Stimulated activated CD8-positive, alpha-beta memory T cell treated with anti-CD3 and anti-CD28 coated beads, Interleukin-7, amount 100 ng/mL, for 4 hours (primary cell): Measurements from ENCODE around the gene HIVEP3.
"Not testable (repeated sequence)": the region's sequence is repeated elsewhere in the genome, so short reads cannot be mapped to it uniquely, and the experiment has no call there.

ENCODE experiments used
- DNase-seq, 2 donors: peaks; one replicate each; pipeline ENCODE4 v3.0.0-alpha.2; 2020; ENCODE audit warnings: low read depth in 2 of 2

The HIVEP3 gene

DNA sequence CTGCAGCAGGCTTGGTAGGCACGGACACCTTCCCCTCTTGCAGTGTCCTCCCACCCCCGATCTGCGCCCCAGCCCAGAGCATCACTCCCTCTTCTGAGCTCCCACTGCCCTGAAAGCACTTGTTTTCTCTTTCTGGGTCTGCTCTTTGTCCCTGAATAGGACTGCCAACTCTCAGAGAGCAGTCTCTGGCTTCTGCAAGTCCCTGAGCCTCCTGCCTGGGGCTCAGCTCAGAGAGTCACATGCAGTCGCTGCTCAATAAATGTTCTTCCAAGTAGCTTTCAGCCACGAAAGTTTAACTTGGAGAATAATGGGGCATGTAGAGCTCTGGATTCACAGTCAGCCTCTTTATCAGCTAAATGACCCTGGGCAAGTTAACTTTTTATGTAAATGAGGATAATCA, 205.6 kb downstream of the HIVEP3 start:
- no peak for DNase-seq

DNA sequence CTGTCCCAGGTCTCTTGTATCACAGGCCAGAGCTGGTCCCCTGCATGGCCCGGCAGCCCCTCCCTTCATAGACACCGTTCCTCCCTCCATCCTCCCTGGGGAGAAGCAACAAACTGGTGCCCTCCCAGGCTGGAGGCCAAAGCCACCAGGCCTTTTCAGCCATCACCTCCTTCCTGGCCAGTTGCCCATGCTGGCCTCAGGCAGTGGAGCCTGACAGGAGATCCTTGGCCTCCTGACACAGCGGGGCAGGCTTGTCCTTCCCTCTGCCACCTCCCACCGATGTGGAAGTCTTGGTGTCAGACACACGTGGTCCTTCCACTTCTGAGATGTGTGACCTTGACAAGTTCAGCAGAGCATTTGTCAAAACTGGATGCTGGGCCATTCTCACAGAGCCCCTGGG, 206.0 kb downstream of the HIVEP3 start:
- DNase-seq, result no peak

- DNase-seq, result no peak
Observed at GRCh38 chr1:41712081-41712480, 206.6 kb downstream of the HIVEP3 start.

- DNase-seq, result no peak
Observed at GRCh38 chr1:41711581-41711980, 207.1 kb downstream of the HIVEP3 start.

DNA sequence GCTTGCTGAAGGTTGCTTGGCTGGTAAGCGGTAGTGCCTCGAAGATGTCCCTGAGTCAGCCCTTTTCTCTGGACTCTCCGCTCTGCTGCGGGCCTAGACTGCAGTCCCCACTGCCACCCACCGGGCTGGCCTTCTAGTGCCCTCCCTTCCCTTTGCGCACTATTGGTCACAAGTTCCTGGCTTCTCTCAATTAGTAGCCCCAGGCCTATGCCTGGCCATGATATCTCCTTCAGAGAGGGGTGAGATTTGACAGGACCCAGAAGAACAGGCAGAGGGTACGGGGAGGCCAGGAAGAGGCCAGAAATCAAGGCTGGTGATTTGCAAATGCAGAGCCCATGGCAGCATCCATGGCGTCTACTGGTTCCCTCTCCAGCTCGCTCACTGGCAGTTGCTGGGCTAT, 207.7 kb downstream of the HIVEP3 start:
- no peak for DNase-seq

DNA sequence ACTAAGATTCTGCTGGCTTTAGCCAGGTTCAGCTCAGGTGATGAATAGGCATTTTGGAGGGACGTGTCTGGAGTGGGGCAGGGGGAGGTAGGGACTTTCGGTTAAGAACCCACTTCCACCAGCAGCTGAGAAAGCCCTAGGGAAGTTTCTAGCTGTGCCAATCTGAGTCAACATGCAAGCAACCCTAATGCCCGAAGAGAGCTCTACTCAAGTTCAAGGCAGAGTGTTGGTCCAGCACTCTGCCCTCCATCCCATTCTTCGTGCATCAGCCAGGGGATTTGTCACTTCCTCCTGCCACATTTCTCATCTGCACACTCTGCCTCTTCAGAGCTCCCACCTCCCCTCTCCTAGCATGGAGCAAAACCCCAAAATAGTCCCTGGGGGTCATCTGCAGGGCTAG, 208.8 kb downstream of the HIVEP3 start:
- no peak for DNase-seq

DNA sequence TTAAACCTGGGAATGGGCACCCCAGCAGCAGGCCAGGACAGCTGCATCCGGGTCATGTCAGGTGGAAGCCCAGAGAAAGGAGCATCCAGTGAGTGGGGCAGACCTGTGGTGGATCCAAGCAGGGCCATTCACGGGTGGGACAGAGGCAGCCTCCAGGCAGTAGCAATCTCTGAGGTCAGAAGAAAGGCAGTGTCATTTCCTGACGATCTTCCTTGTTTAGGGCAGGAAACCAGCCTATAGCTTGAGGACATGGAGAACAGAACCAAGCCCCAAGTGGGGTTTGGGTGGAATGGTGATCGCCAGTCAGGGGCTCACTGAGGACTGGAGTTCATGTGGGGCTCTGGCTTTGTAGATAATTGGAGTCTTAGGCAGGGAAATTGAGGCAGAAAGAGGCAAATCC, 209.4 kb downstream of the HIVEP3 start:
- no peak for DNase-seq

- no peak for DNase-seq
Observed at GRCh38 chr1:41708332-41708731, 210.4 kb downstream of the HIVEP3 start.

DNA sequence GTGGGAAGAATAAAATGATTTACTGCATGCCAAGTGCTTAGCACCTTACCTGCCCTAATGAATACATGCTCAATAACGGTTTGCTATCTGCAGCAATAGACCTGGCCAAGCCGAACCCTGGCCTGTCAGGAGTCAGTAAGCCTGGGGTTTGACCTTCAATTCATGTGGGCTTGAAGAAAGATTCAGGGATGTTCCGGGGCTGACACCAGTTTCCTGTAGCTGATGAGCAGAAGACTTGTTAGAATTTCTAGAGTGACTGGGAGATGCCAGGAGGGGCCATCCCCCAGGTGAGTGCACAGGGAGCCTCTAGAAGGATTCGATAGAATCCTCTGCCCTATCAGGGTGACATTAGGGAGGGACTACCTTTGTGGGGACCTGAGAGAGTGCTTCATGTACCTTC, 210.9 kb downstream of the HIVEP3 start:
- DNase-seq, result no peak

DNA sequence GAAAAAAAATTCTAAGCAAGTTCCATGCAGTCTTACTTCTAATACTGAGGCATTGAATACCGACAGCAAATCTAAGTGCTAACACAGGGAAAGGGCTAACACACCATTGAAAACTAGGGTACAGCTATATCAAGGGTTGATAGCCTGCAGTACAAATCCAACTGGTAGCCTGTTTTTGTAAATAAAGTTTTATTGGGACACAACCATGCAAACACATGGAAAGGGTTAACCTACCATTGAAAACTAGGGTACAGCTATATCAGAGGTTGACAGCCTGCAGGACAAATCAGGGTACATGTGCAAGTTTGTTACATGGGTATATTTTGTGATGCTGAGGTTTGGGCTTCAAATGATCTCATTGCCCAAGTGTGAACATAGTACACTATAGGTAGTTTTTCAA, 212.9 kb downstream of the HIVEP3 start:
- DNase-seq, result no peak

GRCh38 chr1:41704196-41704595, 214.5 kb downstream of the HIVEP3 start:
- DNase-seq, result no peak

DNA sequence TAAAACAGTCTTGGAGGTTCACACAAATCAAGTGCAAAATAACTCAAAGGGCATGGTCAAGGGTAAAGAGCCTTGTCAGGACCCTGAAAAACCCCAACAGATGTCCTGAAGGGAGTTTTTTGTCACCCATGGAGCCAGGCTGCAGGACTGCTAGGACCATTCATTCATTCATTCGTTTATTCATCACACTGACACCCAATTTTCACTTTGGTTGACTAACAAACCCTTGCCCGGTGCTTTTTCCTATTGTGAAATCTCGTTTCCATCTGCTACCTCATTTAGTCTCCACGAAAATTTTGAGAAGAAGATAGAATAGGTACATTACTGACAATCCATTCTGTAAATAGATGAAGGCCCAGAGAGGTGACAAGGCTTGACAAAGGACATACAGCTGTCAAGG, 216.0 kb downstream of the HIVEP3 start:
- DNase-seq, result no peak

- no peak for DNase-seq
Observed at GRCh38 chr1:41700986-41701535, 217.7 kb downstream of the HIVEP3 start.

DNA sequence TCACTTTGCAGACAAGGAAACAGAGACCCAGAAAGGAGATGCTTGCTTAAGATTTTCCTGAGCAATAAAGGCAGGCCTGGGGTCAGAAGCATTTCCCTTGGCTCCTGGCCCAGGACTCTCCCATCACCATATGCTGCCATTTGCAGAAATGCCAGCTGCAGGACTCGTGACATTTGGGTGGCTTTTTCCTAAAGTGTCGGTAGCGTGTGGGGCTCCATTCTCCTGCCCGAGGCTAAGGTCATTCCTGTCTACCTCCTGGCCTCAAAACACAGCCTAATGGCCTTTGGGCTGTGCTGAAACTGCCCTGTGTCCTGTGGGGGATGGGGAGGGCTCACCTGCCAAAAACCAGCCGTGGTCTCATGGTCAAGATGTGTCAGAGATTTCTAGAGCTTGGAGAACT, 218.1 kb downstream of the HIVEP3 start:
- DNase-seq, result no peak

DNA sequence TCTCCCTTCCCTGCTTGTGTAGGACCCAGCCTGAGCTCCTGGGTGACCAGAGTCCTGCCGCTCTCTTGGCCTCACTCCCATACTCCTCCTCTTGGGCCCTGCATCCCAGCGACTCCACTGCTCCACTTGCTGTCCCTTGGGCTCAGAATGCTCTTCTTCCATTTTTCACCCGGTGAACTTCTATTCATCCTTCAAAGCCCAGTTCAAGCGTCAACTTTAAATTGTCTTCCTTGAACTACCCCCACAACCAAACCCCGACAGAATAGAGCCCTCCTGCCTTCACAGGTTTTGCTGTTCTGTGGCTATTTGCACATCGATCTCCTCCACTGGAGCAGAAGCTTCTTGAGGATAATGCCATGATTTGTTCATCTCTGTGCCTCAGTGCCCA, 218.9 kb downstream of the HIVEP3 start:
- no peak for DNase-seq

GRCh38 chr1:41698916-41699860, 219.5 kb downstream of the HIVEP3 start:
- peak in 1 of 2 donors; percentile 25 for DNase-seq

DNA sequence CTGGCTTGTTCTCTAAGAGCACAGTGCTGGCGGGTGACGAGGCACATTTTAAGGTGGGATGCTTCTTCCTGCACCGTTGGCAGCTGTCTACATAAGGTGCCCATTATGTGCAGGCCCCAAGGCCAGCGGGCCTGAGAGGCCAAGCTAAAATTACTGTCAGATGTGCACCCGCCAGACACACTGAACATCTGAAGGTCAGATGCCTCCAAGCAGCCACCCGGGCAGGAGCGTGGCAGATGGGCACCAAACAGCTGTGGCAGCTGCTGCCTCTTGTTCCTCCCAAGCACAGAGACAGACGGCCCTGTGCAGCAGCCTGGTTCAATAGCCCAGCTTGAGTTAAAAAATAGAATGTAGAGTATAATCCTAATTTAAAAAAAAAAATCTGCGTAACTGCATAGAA, 222.3 kb downstream of the HIVEP3 start:
- no peak for DNase-seq

DNA sequence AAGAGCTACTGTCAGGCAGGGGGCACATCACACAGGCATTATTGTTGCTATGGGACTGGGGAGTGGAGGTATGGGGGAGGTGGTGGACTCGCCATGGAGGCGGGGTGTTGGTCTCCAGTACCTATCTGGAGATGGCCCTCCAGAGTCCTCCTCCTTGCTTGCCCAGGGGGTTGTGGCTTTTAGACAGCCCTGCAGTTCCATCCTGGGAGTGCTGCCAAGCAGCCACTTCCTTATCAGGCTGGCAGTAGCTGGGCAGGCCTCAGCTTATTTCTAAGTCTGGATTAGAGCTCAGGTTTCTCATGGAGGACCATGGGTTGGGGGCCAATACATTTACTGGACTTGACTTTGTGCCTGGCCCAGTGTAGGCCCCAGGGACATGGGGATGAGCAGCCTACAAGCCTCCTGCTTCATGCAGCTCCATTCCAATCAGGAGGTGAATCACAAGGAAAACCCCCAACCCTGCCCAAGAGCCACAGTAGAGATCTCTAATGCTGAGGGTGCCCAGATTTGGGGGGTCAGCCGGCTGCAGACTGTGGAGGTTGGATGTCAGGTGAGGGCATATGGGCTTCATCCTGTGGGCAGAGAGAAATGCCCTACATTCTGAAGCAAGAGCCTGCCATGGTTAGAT, 223.5 kb downstream of the HIVEP3 start:
- DNase-seq, result no peak

- DNase-seq, result not testable (repeated sequence)
Observed at GRCh38 chr1:41691966-41692365, 226.8 kb downstream of the HIVEP3 start.

- DNase-seq, result no peak
Observed at GRCh38 chr1:41691424-41691823, 227.3 kb downstream of the HIVEP3 start.

DNA sequence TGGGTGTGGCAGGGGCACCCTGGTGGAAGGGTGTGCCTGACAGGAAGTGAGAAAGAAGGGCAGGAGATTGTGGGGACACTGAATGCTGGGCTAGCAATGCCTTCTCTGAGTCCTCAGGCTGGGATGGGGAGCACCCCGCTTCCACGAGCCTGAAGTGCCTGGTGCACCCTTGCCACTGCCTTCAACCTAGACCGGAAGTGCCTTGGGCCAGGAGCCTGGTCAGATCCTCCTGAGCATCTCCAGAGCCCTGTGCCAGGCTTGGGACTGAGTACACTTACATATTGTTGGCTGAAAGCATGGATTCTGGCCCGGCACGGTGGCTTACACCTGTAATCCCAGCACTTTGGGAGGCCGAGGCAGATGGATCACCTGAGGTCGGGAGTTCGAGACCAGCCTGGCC, 228.4 kb downstream of the HIVEP3 start:
- no peak for DNase-seq

DNA sequence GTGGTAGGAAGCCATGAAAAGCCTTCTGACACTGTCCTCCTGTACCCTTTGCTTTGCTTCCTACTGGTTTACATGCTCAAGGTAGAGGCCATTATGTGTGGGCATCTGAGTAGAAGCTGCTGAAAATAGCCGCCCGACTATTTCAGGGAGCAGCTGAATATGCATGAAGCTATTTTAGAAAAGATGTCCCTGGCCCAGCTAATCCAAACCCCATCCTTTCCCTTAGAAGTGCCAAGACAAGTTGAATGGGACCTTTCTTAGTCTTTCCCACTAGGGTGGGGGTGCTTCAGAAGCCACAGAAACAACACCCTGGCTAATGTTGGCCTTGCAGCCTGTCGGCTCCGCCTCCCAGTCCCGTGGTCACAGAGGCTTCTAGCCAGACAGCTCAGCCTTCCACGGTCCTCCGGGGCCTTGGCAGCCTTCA, 229.2 kb downstream of the HIVEP3 start:
- no peak for DNase-seq

- no peak for DNase-seq
Observed at GRCh38 chr1:41689139-41689538, 229.6 kb downstream of the HIVEP3 start.
